HEK293 (cell line): ENCODE data around the gene TMEM164.

Source experiments
- CTCF ChIA-PET: fragments of 350-600 bp; formaldehyde crosslinking; extraction: SDS; loops from one replicate; lab custom pipeline; 2021; ENCODE audit warnings: antibody characterized with exemption; lab: Yijun Ruan, JAX
- POLR2A ChIA-PET: fragments of 300-600 bp; formaldehyde crosslinking; extraction: SDS; loops from one replicate; lab custom pipeline; 2020; ENCODE audit warnings: antibody characterized with exemption, inconsistent platforms; lab: Yijun Ruan, JAX
- H3K27ac ChIP-seq: fragments of 200-500 bp; sonication (Bioruptor generic); 2 replicates; pipeline ENCODE4 v1.5.1; 2014; ENCODE audit warnings: low read depth, low read length, control low read depth, inconsistent platforms; ENCODE audit errors: extremely low read depth
- H3K36me3 ChIP-seq, 2 experiments: fragments of 200-500 bp in 1 of 2; sonication (Bioruptor generic) in 1 of 2; 1 replicate in 1 of 2; 2 replicates in 1 of 2; pipeline ENCODE4 v1.5.1; 2014 to 2017; ENCODE audit warnings: inconsistent platforms in 2 of 2, low read length in 2 of 2; ENCODE audit not compliant: control insufficient read depth in 2 of 2, insufficient read depth in 1 of 2
- H3K4me1 ChIP-seq: fragments of 200-500 bp; sonication (Bioruptor generic); 2 replicates; pipeline ENCODE4 v1.5.1; 2014; ENCODE audit warnings: mild to moderate bottlenecking, low read length, inconsistent platforms; ENCODE audit not compliant: control insufficient read depth, insufficient read depth
- H3K4me3 ChIP-seq: 2 replicates; pipeline ENCODE4 v1.5.1; 2011; ENCODE audit warnings: low read depth, mild to moderate bottlenecking, control low read depth, low read length, moderate library complexity
- H3K9me3 ChIP-seq: fragments of 200-500 bp; sonication (Bioruptor generic); 2 replicates; pipeline ENCODE4 v1.5.1; 2014; ENCODE audit warnings: low read depth, low read length, inconsistent platforms; ENCODE audit not compliant: control insufficient read depth, insufficient read depth
- FEZF1 ChIP-seq: fragments of 450-650 bp; formaldehyde crosslinking; IDR thresholded peaks from 2 replicates; pipeline ENCODE4 v1.5.1; 2016; ENCODE audit warnings: missing biosample characterization, missing genetic modification characterization
- GLI2 ChIP-seq: fragments of 450-650 bp; formaldehyde crosslinking; IDR thresholded peaks from 2 replicates; pipeline ENCODE4; 2017; ENCODE audit warnings: missing biosample characterization, missing genetic modification characterization, low read depth, borderline replicate concordance
- OSR2 ChIP-seq: fragments of 450-650 bp; formaldehyde crosslinking; IDR thresholded peaks from 2 replicates; pipeline ENCODE4 v1.5.1; 2016; ENCODE audit warnings: missing biosample characterization, missing genetic modification characterization
- OVOL3 ChIP-seq: fragments of 450-650 bp; formaldehyde crosslinking; IDR thresholded peaks from 2 replicates; pipeline ENCODE4 v1.5.1; 2016; ENCODE audit warnings: missing biosample characterization, missing genetic modification characterization
- SCRT2 ChIP-seq: fragments of 450-650 bp; formaldehyde crosslinking; IDR thresholded peaks from 2 replicates; pipeline ENCODE4 v1.5.1; 2016; ENCODE audit warnings: missing biosample characterization, missing genetic modification characterization
- SETDB1 ChIP-seq: IDR thresholded peaks from one replicate; pipeline ENCODE4 v1.6.1; 2017; ENCODE audit warnings: mild to moderate bottlenecking, low read length, moderate library complexity, mixed read lengths; ENCODE audit not compliant: insufficient read length
- TCF7L2 ChIP-seq: IDR thresholded peaks from 2 replicates; pipeline ENCODE4 v1.6.1; 2011; ENCODE audit warnings: low read depth, mild to moderate bottlenecking, inconsistent platforms, low read length, moderate library complexity, borderline replicate concordance
- ZBTB17 ChIP-seq: fragments of 450-650 bp; formaldehyde crosslinking; IDR thresholded peaks from 2 replicates; pipeline ENCODE4 v1.5.1; 2016; ENCODE audit warnings: missing biosample characterization, missing genetic modification characterization
- ZBTB20 ChIP-seq: fragments of 450-650 bp; formaldehyde crosslinking; IDR thresholded peaks from 2 replicates; pipeline ENCODE4 v1.5.1; 2016; ENCODE audit warnings: missing biosample characterization, missing genetic modification characterization
- ZBTB21 ChIP-seq: fragments of 450-650 bp; formaldehyde crosslinking; IDR thresholded peaks from 2 replicates; pipeline ENCODE4 v1.5.1; 2017; ENCODE audit warnings: missing biosample characterization, missing genetic modification characterization
- ZFP3 ChIP-seq: fragments of 450-650 bp; formaldehyde crosslinking; IDR thresholded peaks from 2 replicates; pipeline ENCODE4 v1.5.1; 2016; ENCODE audit warnings: low read depth, missing biosample characterization, missing genetic modification characterization
- ZNF155 ChIP-seq: fragments of 450-650 bp; formaldehyde crosslinking; IDR thresholded peaks from 2 replicates; pipeline ENCODE4 v1.5.1; 2016; ENCODE audit warnings: missing biosample characterization, missing genetic modification characterization
- ZNF24 ChIP-seq: fragments of 450-650 bp; formaldehyde crosslinking; IDR thresholded peaks from 2 replicates; pipeline ENCODE4 v1.5.1; 2016; ENCODE audit warnings: missing biosample characterization, missing genetic modification characterization
- ZNF266 ChIP-seq: fragments of 450-650 bp; formaldehyde crosslinking; IDR thresholded peaks from 2 replicates; pipeline ENCODE4 v1.5.1; 2016; ENCODE audit warnings: missing biosample characterization, missing genetic modification characterization, low read depth
- ZNF280D ChIP-seq: fragments of 450-650 bp; formaldehyde crosslinking; IDR thresholded peaks from 2 replicates; pipeline ENCODE4 v1.5.1; 2016; ENCODE audit warnings: missing biosample characterization, missing genetic modification characterization
- ZNF324 ChIP-seq: fragments of 450-650 bp; formaldehyde crosslinking; IDR thresholded peaks from 2 replicates; pipeline ENCODE4 v1.5.1; 2016; ENCODE audit warnings: missing biosample characterization, missing genetic modification characterization
- ZNF350 ChIP-seq: fragments of 450-650 bp; formaldehyde crosslinking; IDR thresholded peaks from 2 replicates; pipeline ENCODE4 v1.5.0; 2017; ENCODE audit warnings: missing biosample characterization, mild to moderate bottlenecking, missing genetic modification characterization
- ZNF530 ChIP-seq: fragments of 450-650 bp; formaldehyde crosslinking; IDR thresholded peaks from 2 replicates; pipeline ENCODE4 v1.5.1; 2016; ENCODE audit warnings: low read depth, missing biosample characterization, missing genetic modification characterization
- ZNF558 ChIP-seq: fragments of 450-650 bp; formaldehyde crosslinking; IDR thresholded peaks from 2 replicates; pipeline ENCODE4 v1.5.1; 2016; ENCODE audit warnings: missing biosample characterization, missing genetic modification characterization
- ZNF600 ChIP-seq: fragments of 450-650 bp; formaldehyde crosslinking; IDR thresholded peaks from 2 replicates; pipeline ENCODE4 v1.5.1; 2016; ENCODE audit warnings: missing biosample characterization, missing genetic modification characterization
- ZNF623 ChIP-seq: fragments of 450-650 bp; formaldehyde crosslinking; IDR thresholded peaks from 2 replicates; pipeline ENCODE4 v1.5.1; 2016; ENCODE audit warnings: missing biosample characterization, missing genetic modification characterization
- ZNF664 ChIP-seq: fragments of 450-650 bp; formaldehyde crosslinking; IDR thresholded peaks from 2 replicates; pipeline ENCODE4 v1.5.1; 2016; ENCODE audit warnings: missing biosample characterization, missing genetic modification characterization
- ZNF768 ChIP-seq: fragments of 450-650 bp; formaldehyde crosslinking; IDR thresholded peaks from 2 replicates; pipeline ENCODE4 v1.5.1; 2018; ENCODE audit warnings: missing biosample characterization, mild to moderate bottlenecking, missing genetic modification characterization
- ZNF791 ChIP-seq: fragments of 450-650 bp; formaldehyde crosslinking; IDR thresholded peaks from 2 replicates; pipeline ENCODE4 v1.5.1; 2016; ENCODE audit warnings: missing biosample characterization, missing genetic modification characterization
- ZNF837 ChIP-seq: fragments of 450-650 bp; formaldehyde crosslinking; IDR thresholded peaks from 2 replicates; pipeline ENCODE4 v1.5.1; 2016; ENCODE audit warnings: missing biosample characterization, missing genetic modification characterization
- TF ChIP-seq, protein P1 (sequence below): fragments of 450-650 bp; formaldehyde crosslinking; IDR thresholded peaks from 2 replicates; pipeline ENCODE4 v1.5.1; 2016; ENCODE audit warnings: missing biosample characterization, missing genetic modification characterization
- TF ChIP-seq, protein P2 (sequence below): fragments of 450-650 bp; formaldehyde crosslinking; IDR thresholded peaks from 2 replicates; pipeline ENCODE4 v1.5.1; 2016; ENCODE audit warnings: missing biosample characterization, missing genetic modification characterization, borderline replicate concordance

Gene TMEM164

GRCh38 chrX:110108381-110108821 lies 105.5 kb downstream of the TMEM164 start:
- ChIA-PET CTCF (interaction anchor here (1.1 kb wide), 1 partner anchor 38 kb away, joined by 3 read pairs; no protein-coding TSS in a partner anchor), POLR2A (no interaction called here)
- H3K9me3 ChIP-seq = no peaks in the 10 kb centered on the region
- H3K36me3 ChIP-seq = no peaks in the 10 kb centered on the region; a peak in 1 of 3 replicates
- TF ChIP-seq ZBTB20 (tag by site-specific recombination) (no peak), SCRT2 (tag by site-specific recombination) (no peak), ZBTB21 (tag by site-specific recombination) (no peak), GLI2 (tag by site-specific recombination) (no peak), ZNF558 (no peak), FEZF1 (tag by site-specific recombination) (no peak), ZFP3 (tag by site-specific recombination) (no peak), OVOL3 (tag by site-specific recombination) (no peak), ZBTB17 (no peak), OSR2 (tag by site-specific recombination) (no peak), ZNF664 (tag by site-specific recombination) (no peak), SETDB1 (no peak), ZNF350 (no peak), ZNF155 (tag by site-specific recombination) (no peak), ZNF600 (tag by site-specific recombination) (no peak), ZNF837 (no peak), ZNF324 (tag by site-specific recombination) (no peak)
- TF ChIP-seq, protein P1, sequence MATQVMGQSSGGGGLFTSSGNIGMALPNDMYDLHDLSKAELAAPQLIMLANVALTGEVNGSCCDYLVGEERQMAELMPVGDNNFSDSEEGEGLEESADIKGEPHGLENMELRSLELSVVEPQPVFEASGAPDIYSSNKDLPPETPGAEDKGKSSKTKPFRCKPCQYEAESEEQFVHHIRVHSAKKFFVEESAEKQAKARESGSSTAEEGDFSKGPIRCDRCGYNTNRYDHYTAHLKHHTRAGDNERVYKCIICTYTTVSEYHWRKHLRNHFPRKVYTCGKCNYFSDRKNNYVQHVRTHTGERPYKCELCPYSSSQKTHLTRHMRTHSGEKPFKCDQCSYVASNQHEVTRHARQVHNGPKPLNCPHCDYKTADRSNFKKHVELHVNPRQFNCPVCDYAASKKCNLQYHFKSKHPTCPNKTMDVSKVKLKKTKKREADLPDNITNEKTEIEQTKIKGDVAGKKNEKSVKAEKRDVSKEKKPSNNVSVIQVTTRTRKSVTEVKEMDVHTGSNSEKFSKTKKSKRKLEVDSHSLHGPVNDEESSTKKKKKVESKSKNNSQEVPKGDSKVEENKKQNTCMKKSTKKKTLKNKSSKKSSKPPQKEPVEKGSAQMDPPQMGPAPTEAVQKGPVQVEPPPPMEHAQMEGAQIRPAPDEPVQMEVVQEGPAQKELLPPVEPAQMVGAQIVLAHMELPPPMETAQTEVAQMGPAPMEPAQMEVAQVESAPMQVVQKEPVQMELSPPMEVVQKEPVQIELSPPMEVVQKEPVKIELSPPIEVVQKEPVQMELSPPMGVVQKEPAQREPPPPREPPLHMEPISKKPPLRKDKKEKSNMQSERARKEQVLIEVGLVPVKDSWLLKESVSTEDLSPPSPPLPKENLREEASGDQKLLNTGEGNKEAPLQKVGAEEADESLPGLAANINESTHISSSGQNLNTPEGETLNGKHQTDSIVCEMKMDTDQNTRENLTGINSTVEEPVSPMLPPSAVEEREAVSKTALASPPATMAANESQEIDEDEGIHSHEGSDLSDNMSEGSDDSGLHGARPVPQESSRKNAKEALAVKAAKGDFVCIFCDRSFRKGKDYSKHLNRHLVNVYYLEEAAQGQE (tag by site-specific recombination) = no peak
- no peak overlapping the region for H3K27ac ChIP-seq
- H3K4me1 ChIP-seq = no peaks in the 10 kb centered on the region
- H3K4me3 ChIP-seq = no peak overlapping the region

GRCh38 chrX:110114260-110114776 lies 111.4 kb downstream of the TMEM164 start:
- Histone ChIP-seq H3K9me3 (no peaks in the 10 kb centered on the region), H3K36me3 (no peaks in the 10 kb centered on the region; a peak in 1 of 3 replicates), H3K4me1 (no peaks in the 10 kb centered on the region), H3K27ac (no peak overlapping the region), H3K4me3 (no peak overlapping the region)
- POLR2A ChIA-PET = no interaction called here
- CTCF ChIA-PET = interaction anchor here (1.1 kb wide), 1 partner anchor 32 kb away, joined by 4 read pairs; no protein-coding TSS in a partner anchor
- TF ChIP-seq ZNF530 = no peak
- TF ChIP-seq ZNF266 = no peak
- TF ChIP-seq ZNF791 = no peak
- no peak for TF ChIP-seq ZNF24 (tag by site-specific recombination)
- TF ChIP-seq ZNF768 = no peak
- TF ChIP-seq ZNF623 = no peak
- TF ChIP-seq, protein P2, sequence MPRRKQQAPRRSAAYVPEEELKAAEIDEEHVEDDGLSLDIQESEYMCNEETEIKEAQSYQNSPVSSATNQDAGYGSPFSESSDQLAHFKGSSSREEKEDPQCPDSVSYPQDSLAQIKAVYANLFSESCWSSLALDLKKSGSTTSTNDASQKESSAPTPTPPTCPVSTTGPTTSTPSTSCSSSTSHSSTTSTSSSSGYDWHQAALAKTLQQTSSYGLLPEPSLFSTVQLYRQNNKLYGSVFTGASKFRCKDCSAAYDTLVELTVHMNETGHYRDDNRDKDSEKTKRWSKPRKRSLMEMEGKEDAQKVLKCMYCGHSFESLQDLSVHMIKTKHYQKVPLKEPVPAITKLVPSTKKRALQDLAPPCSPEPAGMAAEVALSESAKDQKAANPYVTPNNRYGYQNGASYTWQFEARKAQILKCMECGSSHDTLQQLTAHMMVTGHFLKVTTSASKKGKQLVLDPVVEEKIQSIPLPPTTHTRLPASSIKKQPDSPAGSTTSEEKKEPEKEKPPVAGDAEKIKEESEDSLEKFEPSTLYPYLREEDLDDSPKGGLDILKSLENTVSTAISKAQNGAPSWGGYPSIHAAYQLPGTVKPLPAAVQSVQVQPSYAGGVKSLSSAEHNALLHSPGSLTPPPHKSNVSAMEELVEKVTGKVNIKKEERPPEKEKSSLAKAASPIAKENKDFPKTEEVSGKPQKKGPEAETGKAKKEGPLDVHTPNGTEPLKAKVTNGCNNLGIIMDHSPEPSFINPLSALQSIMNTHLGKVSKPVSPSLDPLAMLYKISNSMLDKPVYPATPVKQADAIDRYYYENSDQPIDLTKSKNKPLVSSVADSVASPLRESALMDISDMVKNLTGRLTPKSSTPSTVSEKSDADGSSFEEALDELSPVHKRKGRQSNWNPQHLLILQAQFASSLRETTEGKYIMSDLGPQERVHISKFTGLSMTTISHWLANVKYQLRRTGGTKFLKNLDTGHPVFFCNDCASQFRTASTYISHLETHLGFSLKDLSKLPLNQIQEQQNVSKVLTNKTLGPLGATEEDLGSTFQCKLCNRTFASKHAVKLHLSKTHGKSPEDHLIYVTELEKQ (tag by site-specific recombination) = no peak
- no peak for TF ChIP-seq TCF7L2
- no peak for TF ChIP-seq ZNF280D (tag by site-specific recombination)
